ENCODE measurements around the gene SCAMP4.

The SCAMP4 gene

DNA sequence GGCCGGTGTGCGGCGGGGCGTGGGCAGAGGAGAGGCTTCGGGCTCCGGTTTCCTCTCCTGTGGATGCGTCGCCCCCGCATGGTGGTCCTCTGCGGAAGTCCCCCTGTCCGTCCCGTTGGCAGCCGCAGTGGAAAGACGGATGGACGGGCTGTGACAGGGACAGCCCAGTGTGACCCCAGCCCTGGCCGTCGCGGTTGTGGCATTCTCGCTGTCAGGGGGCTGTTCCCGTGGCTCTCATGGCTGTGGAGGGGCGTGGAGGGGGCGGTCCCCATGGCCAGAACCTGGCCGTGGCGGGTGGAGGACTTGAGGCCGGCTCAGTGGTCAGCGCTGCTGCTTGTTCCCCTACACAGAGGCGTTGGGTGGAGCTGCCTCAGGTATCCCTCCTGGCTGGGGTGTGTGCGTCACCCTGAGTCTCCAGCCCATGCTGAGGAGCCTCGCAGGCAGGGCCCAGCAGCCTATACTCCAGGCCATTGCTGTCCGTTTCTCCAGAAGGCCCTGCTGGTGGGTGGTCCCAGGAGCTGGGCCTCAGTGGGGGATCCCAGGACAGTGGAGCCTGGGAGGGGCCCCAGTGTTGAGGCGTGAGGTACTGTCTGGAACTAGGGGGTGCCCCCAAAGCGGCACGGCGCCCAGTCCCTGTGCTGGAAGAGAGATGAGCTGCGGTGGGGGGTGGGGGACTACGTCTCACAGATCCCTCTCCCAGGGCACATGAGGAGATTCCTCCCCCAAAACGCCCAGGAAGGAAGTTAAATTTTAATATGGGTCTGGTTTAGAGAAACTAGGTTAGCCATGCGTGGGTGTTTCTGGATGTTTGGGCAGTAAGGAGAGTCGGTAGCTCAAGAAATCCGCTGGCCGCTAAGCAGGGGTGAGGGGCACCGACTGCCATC is 56.0 kb downstream of the SCAMP4 start:
- DNase-seq = no peak

DNA sequence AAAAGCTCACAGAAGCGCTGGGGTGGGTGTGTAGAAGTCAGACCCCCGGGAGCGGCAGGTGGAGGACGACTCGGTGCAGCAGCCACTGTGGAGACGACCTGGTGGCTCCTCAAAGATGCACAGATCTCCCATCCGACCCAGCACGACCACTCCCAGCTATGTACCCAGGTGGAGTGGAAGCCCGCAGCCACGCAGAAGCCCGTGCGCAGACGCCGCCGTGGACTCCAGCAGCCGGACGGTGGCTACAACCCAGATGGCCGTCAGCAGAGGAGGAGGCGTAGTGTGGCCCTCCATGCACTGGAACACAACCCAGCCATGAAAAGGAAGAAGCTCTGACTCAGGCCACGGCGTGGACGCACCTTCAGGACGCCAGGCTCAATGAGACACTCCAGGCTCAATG is 57.5 kb downstream of the SCAMP4 start:
- no peak for DNase-seq

DNA sequence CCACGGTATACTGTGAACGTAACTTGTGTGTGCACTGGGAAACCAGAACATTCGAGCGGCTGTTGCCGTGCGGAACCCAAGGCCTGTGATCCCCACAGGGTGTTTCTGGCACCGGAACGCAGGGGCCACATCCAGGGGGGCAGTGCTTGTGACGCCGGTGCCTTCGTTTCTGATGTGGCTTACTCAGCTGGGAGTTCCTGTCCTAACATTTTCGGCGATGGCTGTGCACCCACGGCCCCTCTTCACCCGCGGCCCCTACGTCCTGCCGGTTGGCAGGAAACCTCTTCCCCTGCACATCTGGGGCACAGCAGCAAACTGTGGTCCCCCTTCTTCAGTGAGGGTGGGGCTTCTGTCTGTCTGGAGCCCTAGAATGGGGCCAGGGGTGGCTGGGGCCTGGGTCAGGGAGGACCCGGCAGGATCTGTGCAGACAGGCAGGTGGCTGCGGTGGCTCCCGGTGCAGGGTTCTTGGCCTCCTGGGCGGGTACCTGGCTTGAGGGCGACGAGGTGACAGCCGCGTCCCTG is 61.9 kb downstream of the SCAMP4 start:
- DNase-seq = no peak

DNA sequence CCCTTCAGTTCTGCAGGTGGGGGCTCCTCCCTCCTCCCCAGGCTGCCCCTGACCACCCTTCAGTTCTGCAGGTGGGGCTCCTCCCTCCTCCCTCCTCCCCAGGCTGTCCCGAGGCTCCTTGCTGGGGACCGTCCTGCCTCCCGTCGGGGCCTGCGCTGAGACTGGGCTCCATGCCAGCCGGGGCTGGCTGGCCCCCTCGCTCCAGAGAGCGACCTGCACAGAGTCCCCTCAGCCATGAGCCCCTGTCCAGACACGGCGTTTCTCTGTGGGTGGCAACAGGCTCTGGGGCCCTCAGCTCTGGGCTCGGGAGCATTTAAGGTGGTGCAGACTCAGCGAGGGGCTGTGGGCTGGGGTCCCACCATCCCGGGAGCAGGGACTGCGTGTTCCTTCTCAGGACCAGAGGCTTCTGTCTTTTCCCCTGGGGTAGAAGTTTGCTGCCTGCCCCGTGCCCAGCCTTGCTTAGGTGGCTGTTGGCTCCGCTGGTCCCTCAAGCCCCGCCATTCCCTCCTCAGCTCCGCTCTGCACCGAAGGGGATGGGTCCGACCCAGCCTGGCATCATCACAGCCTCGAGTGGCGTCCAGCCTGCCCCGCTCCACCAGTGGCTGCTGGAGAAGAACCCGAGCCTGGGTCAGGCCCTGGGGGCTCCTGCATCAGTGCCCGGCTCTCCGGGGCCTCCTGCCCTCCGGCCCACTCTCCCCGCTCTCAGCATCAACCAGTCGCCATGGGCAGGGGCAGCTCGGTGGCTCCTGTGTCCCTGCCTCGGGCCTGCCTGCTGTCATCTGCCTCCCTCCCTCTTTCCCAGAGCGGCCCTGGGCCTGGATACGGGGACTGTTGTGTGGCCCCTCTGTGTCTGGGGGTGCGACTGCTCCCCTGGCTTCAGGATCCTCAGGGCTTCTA is 63.3 kb downstream of the SCAMP4 start:
- no peak for DNase-seq

DNA sequence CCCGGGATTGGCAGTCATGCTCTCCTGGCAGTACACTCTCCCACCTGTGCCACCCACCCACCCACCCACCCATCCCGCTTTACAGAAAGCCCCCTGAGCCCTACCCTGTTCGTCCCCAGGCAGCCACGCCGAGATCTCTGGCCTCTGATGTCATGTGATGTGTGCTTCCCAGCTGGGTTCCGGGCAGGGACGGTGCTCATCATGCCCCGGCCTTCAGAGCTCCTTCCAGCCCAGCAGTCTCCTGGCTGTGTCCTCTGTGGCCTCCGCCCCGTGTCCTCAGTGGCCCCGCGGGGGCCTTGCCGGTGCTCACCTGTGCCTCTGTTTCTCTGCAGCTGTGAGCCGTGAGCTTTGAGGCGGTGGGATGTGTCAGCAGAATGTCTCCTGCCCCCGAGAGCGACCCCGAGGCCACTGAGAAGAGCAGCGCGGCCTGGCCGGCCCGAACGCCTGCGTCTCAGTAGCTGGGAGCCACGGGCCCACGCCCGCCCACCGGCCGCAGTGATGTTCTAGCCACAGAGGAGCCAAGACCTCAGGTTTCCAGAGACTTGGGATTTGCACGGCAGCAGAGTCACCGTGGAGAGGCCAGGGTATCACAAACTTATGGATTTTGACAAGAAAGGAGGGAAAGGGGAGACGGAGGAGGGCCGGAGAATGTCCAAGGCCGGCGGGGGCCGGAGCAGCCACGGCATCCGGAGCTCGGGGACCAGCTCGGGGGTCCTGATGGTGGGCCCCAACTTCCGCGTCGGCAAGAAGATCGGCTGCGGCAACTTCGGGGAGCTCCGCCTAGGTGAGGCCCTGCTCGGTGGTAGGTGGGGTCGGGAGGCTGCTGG is 64.2 kb downstream of the SCAMP4 start:
- no peak for DNase-seq

DNA sequence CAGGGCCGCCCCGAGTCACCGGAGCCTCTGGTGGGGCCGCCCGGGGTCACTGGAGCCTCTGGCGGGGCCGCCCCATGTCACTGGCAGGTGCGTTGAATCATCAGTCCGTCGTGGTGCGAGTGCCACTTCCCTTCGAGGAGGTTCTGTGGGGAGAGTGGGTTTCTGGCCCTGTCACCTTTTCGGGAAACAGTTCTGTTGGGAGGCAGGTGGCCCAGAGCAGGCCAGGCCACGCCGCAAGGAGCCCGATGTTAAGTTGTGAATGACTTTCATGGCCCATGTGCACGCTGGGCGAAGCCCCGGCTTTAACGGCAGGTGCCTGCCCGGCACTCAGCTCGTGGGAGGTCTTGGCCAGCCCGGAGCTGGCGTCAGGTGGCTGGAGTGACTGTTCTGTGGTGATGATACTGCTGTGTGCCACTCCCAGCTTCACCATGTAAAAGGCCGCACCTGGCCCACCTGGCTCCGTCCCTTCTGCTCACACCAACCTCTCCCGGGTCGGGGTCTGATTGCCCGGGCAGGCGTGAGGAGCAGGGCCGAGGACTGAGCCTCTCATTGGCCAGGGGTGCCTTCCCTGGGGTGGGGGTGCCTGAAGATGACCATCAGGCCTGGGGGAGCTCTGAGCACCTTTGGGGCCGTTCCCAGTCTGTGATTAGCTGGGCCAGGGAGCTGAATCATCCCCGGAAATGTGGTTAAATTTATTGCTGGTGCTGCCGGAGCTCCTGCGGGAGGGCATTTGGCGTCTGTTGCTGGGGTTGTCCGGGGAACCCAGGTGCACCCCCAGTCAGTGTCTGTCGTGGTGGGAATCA is 65.0 kb downstream of the SCAMP4 start:
- no peak for DNase-seq

DNA sequence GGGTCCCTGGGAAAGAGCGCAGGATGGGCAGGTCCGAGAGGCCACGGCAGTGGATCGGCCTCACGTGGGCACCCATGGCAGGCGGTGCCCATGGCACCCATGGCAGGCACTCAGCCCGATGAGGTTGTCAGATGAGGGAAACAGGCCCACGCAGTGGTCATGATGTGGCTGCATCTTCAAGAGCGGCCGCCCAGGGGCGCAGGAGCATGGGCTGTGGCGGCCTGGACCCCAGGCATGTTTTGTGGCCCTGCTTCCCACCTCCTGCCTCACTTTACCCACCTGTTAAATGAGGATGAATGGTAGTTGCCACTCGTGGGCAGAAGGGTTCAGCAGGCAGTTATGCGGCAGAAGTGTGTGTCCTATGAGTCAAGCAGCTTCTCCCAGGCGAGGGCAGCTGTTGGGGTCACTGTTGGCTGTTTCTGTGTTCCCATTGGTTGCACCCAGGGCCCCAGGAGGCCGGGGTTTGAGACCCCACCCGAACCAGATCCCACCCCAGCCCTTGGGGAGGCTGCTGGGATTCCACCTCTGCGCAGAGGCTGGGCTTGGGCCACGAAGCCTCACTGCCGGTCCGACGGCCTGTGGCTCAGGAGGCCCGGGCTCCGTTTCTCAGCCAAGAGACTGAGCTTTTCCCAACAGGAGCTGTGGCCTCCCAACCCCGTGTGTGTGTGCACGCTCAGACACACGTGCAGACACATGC is 65.8 kb downstream of the SCAMP4 start:
- no peak for DNase-seq

DNA sequence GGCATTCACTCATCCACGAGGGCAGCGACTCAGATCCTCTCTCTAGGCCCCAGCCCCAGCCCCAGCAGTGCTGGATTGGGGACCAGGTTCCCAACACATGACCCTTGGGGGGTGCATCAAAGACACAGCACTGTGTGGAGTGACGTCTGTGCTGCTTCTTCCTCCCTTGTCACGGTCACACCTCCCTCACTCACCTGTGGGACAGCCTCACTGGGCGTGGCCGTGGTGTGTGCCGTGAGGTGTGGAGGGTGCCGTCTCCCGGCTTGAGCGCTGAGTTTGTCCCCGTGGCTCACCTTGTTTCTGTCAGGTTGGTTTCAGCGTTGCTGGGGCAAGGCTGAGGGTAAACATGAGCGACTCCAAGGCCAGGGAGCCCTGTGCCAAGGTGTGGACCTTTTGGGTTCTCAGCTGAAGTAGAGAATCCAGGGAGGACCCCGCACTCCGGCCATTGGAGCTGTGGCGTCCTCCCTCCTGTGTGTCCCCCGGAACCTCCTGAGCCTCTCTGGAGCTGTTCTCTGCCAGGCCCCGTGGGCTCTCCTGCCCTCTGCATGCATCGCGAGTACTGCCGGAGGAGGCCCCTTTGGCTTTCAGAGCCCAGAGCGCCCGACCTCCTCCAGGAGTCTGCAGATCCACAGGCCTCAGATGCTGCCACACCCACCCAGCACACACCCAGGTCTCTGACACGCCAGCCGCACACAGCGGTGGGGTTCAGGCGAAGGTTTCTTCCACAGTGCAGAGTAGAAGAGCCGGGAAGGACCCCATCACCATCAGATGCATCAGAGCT is 69.4 kb downstream of the SCAMP4 start:
- DNase-seq = no peak

DNA sequence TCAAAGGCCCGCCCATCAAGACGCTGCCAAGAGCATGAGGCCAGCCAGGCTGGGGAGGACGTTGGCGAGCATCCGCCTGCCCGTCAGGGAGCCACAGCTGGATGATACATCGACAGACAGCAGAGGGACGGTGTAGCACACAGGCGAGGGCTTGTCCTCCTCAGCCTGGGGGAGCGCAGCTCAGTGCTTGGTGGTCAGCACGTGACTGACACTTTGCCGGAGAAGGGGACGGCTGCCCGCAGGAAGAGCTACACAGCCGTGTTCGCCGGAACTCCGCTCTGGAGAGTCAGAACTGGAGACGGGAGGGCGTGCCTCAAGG is 69.9 kb downstream of the SCAMP4 start:
- DNase-seq = no peak

Data from NCI-H1436 (cell line).